Mucosa of descending colon (tissue), 3 donors: ENCODE data around the gene HELZ. TPM values are rescaled to one million over a fixed set of nuclear protein-coding genes. Genes with fewer than 3 reads are reported as not detected.

Experiments
- ATAC-seq: fragments of 200-7000 bp; cut with Tn5 transposase; one replicate; pipeline ENCODE4 v1.9.1; 2020; ENCODE audit warnings: mild to moderate bottlenecking, moderate library complexity
- DNase-seq, 3 donors: peaks; one replicate each; pipeline ENCODE4 v3.0.0-alpha.2; 2020
- H3K36me3 ChIP-seq: fragments of 200-600 bp; one replicate; pipeline ENCODE4 v1.8.0; 2021; ENCODE audit warnings: low read depth, mild to moderate bottlenecking
- H3K4me1 ChIP-seq: fragments of 200-600 bp; one replicate; pipeline ENCODE4 v1.8.0; 2021; ENCODE audit warnings: low read depth, mild to moderate bottlenecking
- H3K4me3 ChIP-seq: fragments of 200-600 bp; one replicate; pipeline ENCODE4 v1.8.0; 2021; ENCODE audit warnings: mild to moderate bottlenecking
- H3K9me3 ChIP-seq: fragments of 200-600 bp; one replicate; pipeline ENCODE4 v1.8.0; 2021; ENCODE audit warnings: mild to moderate bottlenecking
- intact Hi-C, 2 donors: fragments of 100-400 bp; cut with DNase I in 1 of 2; cut with micrococcal nuclease in 1 of 2; formaldehyde crosslinking; loops; one replicate each; pipeline versions ENCODE4 v1.11.0 to v1.11.1; 2022; cut with DNase I, micrococcal nuclease
- total RNA-seq, 3 donors: library from RNA; stranded (reverse); fragmentation: NEBNext Ultra II Directional in 2 of 3; extraction: Animal tissue kit (Norgen Biotek cat#: 25700) in 2 of 3; gene quantifications; one replicate each; pipeline versions ENCODE4 v1.2.1 to v1.2.4, GENCODE V29; 2021 to 2023
- TF ChIP-seq, protein P1 (sequence below): fragments of 200-600 bp; IDR thresholded peaks from one replicate; pipeline ENCODE4 v1.8.0; 2022; ENCODE audit warnings: antibody characterized with exemption, mild to moderate bottlenecking
- donor health status: DM: no; HTN: no; CAD: no; lungs with moderate emphysema.
- donor health status: DM: no; HTN: no; CAD: no.
- donor health status: DM: no; HTN: yes; CAD: no.

The HELZ gene
- total RNA-seq, 3 donors from 2014 or later = 43.2 to 65.3 (median 43.3) TPM

DNA sequence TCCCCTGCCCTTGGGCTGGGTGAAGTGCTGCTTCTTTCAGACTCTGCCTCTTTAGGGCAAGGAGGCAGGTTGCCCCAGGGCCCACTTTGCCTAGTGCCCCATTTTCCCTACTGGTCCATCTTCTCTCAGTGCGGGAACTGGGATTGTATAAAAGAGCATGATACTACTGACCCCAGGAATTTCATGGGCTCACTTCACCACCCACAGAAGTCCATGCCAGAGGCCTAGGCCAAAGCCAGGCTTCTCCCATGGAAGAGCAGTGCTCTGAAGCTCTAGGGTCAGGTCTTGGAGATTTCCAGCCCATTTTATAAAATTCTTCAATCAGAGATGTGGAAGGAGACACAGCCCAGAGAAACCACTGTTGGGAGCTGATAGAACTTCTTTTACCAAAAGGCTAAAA is 194.9 kb downstream of the HELZ start:
- TF ChIP-seq, protein P1, sequence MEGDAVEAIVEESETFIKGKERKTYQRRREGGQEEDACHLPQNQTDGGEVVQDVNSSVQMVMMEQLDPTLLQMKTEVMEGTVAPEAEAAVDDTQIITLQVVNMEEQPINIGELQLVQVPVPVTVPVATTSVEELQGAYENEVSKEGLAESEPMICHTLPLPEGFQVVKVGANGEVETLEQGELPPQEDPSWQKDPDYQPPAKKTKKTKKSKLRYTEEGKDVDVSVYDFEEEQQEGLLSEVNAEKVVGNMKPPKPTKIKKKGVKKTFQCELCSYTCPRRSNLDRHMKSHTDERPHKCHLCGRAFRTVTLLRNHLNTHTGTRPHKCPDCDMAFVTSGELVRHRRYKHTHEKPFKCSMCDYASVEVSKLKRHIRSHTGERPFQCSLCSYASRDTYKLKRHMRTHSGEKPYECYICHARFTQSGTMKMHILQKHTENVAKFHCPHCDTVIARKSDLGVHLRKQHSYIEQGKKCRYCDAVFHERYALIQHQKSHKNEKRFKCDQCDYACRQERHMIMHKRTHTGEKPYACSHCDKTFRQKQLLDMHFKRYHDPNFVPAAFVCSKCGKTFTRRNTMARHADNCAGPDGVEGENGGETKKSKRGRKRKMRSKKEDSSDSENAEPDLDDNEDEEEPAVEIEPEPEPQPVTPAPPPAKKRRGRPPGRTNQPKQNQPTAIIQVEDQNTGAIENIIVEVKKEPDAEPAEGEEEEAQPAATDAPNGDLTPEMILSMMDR = no peak
- DNase-seq = no peak

DNA sequence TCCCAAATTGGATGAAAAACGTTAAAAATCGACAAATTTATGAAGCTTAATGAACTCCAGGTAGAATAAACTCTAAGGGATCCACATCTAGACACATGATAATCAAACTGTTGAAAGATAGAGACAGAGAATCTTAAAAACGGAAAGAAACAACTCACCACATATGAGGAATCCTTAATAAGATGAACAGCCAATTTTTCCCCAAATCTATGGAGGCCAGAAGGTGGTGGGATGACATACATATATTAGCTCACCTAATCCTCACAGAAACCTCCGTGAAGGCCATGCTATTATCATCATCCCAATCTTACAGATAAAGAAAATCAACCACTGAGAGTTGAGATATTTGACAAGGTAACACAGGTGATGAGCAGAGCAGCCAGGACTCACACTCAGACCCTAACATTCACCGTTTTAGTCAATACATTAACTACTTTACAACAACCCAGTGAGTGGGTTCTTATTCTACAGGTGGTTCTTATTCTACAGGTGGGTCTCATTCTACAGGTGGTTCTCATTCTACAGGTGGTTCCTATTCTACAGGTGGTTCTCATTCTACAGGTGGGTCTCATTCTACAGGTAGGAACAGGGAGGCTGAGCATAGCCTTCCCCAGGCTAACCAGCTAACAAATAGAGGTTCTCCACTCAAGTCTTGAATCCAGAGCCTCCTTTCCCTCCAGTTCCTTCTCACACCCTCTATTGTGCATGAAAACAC is 195.8 kb downstream of the HELZ start:
- ATAC-seq (no peak), DNase-seq (no peak)
- H3K36me3 ChIP-seq = no peaks in the 10 kb centered on the region
- TF ChIP-seq, protein P1 = no peak
- intact Hi-C loops = no loop called here
- no peak overlapping the region for H3K4me3 ChIP-seq
- H3K4me1 ChIP-seq = peaks cover 12% of the 10 kb centered on the region
- peaks cover 18% of the 10 kb centered on the region for H3K9me3 ChIP-seq

More for the DNA sequence above, 194.9 kb downstream of the HELZ start:
- ATAC-seq = no peak
- intact Hi-C loops = no loop called here
- Histone ChIP-seq H3K4me3 (no peak overlapping the region), H3K9me3 (peaks cover 18% of the 10 kb centered on the region), H3K4me1 (peaks cover 12% of the 10 kb centered on the region), H3K36me3 (no peaks in the 10 kb centered on the region)

DNA sequence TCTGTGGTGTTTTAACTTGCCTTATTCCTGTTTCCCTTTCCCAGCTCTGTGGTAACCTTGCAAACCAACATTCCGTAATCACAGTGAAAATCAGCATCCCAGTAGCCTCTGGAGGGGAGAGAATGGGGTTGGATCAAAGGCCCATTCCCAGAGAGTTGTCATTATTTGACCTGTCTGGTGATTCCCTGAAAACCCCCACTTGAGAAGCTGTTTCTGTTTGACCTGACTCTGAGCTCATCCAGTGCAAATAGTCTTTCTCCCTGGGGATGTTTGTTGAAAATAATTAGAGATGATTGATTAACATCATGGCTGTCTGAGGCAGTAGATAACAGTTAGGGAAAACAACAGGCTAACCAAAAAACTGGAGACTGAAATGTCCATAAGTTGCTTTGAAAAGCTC is 197.6 kb downstream of the HELZ start:
- peaks cover 6% of the 10 kb centered on the region for H3K4me1 ChIP-seq
- intact Hi-C loops = no loop called here
- H3K4me3 ChIP-seq = no peak overlapping the region
- ATAC-seq = no peak
- no peak for DNase-seq
- no peaks in the 10 kb centered on the region for H3K36me3 ChIP-seq
- TF ChIP-seq, protein P1 = no peak
- peaks cover 18% of the 10 kb centered on the region for H3K9me3 ChIP-seq

DNA sequence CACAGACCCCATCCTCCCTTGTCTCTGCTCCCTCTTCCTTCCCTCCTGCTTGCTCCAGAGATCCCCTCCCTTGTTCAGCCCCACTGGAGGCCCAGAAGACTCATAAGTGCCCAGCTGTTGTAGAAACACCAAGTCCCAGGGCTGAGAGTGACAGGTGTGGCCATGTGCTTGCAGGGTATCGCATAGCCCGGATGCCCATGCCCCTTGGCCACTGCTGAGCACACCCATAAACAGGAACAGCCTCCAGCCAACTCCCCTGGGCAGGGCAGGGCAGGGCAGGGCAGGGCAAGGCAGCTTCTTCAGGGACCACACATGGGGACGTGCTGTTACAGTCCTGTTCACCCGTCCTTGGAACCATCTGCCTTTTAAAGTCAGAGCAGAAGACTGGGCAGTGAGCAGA is 198.6 kb downstream of the HELZ start:
- intact Hi-C loops = no loop called here
- DNase-seq = peak; percentile 81 to 86 (median 83)
- no peak overlapping the region for H3K4me3 ChIP-seq
- H3K4me1 ChIP-seq = peaks cover 6% of the 10 kb centered on the region
- TF ChIP-seq, protein P1 = no peak
- ATAC-seq = peak; percentile 94
- H3K36me3 ChIP-seq = no peaks in the 10 kb centered on the region
- H3K9me3 ChIP-seq = peaks cover 18% of the 10 kb centered on the region

DNA sequence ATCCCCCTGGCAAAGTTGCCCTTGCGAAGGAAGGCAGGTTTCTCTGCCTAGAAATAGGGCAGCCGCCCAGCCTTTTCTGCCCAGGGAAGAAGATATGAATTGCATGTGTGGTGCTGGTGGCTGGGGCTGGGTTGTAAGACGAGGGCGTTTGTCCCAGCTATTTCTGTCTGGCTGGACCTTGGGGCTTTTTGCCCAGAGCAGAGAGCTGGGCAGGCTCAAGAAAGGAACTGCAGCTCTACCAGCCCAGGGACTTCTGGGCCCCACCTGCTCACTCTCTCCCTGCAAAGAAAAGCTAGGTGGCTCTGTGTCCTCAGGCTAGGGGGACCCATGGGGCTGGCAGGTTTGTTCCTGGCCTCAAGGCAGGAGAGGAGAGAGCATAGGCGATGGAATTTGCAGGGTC is 200.1 kb downstream of the HELZ start:
- Histone ChIP-seq H3K4me1 (peaks cover 6% of the 10 kb centered on the region), H3K9me3 (peaks cover 18% of the 10 kb centered on the region), H3K4me3 (no peak overlapping the region), H3K36me3 (no peaks in the 10 kb centered on the region)
- intact Hi-C loops = no loop called here
- ATAC-seq = no peak
- no peak for DNase-seq
- TF ChIP-seq, protein P1 = no peak
